Measurements from ENCODE around the gene KNCN. TPM values are rescaled to one million over a fixed set of nuclear protein-coding genes. Genes with fewer than 3 reads are reported as not detected.

The KNCN gene
- total RNA-seq, 6 experiments from 2014 or later = not detected

DNA sequence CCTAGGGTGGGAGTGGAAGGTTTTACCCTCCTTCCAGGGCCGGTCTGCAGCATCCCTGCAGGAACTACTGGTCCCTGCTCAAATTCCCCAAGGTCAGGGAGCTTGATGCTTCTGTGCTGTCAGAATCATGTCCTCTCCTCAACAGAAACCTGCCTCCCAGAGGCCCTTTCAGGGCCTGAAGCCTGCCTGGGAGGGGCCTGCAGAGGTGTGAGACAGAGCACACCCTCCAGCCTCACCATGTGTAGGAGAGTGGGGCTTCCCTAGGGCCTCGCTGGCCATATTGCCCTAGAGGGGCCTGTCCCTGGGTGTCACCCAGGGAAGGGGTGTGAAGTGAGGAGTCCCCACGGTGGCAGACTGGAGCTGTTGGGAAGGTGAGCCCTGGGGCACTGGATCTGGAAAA is 21.1 kb downstream of the KNCN start:
- peaks cover 0 to 14% (median 0%) of the 10 kb centered on the region in 4 donors for H3K4me1 ChIP-seq
- H3K27me3 ChIP-seq = no peaks in the 10 kb centered on the region
- WGBS (ENCODE audit: insufficient coverage, low coverage, low lambda C conversion rate, missing lambda C conversion rate) = 40% methylated on average over 1 of the region's 3 CpGs
- H3K4me3 ChIP-seq = no peak overlapping the region
- ATAC-seq = no peak
- intact Hi-C loops (cut with DNase I) = no loop called here
- no peak overlapping the region for H3K27ac ChIP-seq
- no peaks in the 10 kb centered on the region for H3K36me3 ChIP-seq
- TF ChIP-seq CTCF (IDR thresholded peaks at IDR 0.05) = no peak
- TF ChIP-seq POLR2A (IDR thresholded peaks at IDR 0.05) = no peak
- DNase-seq = no peak
- H3K9me3 ChIP-seq = no peaks in the 10 kb centered on the region

GRCh38 chr1:46529031-46529630 is 22.3 kb downstream of the KNCN start:
- Histone ChIP-seq H3K27me3 (no peaks in the 10 kb centered on the region), H3K36me3 (no peaks in the 10 kb centered on the region), H3K9me3 (no peaks in the 10 kb centered on the region), H3K4me1 (peaks cover 0 to 14% (median 0%) of the 10 kb centered on the region in 4 donors), H3K27ac (no peak overlapping the region), H3K4me3 (no peak overlapping the region)
- no peak for TF ChIP-seq CTCF (IDR thresholded peaks at IDR 0.05)
- TF ChIP-seq POLR2A (IDR thresholded peaks at IDR 0.05) = no peak
- DNase-seq (no peak), ATAC-seq (no peak)
- WGBS (ENCODE audit: insufficient coverage, low coverage, low lambda C conversion rate, missing lambda C conversion rate) = 42% methylated on average over 4 of the region's 4 CpGs
- intact Hi-C loops (cut with DNase I) = loop anchor here (5.0 to 10.0 kb wide), 2 partner anchors 52 to 84 kb away; no protein-coding TSS in a partner anchor

- 45% methylated on average over 9 of the region's 11 CpGs for WGBS (ENCODE audit: insufficient coverage, low coverage, low lambda C conversion rate, missing lambda C conversion rate)
- no peak for ATAC-seq
Observed at GRCh38 chr1:46528297-46528955, 23.0 kb downstream of the KNCN start.

More at GRCh38 chr1:46528297-46528955, 23.0 kb downstream of the KNCN start:
- Histone ChIP-seq H3K4me3 (no peak overlapping the region), H3K27me3 (no peaks in the 10 kb centered on the region), H3K27ac (no peak overlapping the region), H3K36me3 (no peaks in the 10 kb centered on the region), H3K4me1 (peaks cover 0 to 12% (median 0%) of the 10 kb centered on the region in 4 donors), H3K9me3 (no peaks in the 10 kb centered on the region)
- intact Hi-C loops (cut with DNase I) = loop anchor here (5.0 to 10.0 kb wide), 2 partner anchors 51 to 84 kb away; no protein-coding TSS in a partner anchor
- DNase-seq = no peak
- TF ChIP-seq CTCF (IDR thresholded peaks at IDR 0.05) (no peak), POLR2A (IDR thresholded peaks at IDR 0.05) (no peak)
